ENCODE measurements around the gene CEP72.

Gene CEP72

DNA sequence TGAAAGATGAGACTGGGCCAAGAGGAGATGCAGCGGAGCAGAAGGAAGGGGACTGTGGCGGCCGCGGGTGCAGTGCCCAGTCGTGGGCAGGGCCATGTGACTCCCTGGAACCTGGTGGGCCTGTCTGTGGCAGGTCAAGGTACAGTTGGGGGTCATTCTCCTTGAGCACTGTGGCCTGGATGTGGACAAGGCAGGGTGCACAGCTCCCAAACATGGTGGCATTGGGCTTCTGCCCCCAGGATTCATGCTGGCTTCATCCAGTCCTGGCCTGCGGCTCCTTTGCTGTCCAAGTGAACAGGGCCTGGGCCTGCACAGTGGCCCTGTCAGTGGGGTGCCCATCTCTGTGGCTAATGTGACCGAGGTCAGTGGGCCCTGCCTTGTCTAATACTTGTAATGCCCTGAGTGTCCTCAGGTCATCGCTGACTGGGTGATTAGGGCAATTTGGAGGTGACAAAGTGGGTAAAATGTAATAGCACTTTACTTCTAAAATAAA lies 39.9 kb downstream of the CEP72 start:
- no peak for DNase-seq (ENCODE audit: extremely low read depth, low read depth)
- no peak overlapping the region for H3K4me3 ChIP-seq (replicated peaks; ENCODE audit: low read depth, low read length)
- TF ChIP-seq, protein P1, sequence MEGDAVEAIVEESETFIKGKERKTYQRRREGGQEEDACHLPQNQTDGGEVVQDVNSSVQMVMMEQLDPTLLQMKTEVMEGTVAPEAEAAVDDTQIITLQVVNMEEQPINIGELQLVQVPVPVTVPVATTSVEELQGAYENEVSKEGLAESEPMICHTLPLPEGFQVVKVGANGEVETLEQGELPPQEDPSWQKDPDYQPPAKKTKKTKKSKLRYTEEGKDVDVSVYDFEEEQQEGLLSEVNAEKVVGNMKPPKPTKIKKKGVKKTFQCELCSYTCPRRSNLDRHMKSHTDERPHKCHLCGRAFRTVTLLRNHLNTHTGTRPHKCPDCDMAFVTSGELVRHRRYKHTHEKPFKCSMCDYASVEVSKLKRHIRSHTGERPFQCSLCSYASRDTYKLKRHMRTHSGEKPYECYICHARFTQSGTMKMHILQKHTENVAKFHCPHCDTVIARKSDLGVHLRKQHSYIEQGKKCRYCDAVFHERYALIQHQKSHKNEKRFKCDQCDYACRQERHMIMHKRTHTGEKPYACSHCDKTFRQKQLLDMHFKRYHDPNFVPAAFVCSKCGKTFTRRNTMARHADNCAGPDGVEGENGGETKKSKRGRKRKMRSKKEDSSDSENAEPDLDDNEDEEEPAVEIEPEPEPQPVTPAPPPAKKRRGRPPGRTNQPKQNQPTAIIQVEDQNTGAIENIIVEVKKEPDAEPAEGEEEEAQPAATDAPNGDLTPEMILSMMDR (IDR thresholded peaks at IDR 0.05; ENCODE audit: low read depth, low read length, missing control alignments), result no peak

GRCh38 chr5:652773-653350 lies 40.7 kb downstream of the CEP72 start:
- TF ChIP-seq, protein P1 (IDR thresholded peaks at IDR 0.05; ENCODE audit: low read depth, low read length, missing control alignments), result no peak
- no peak overlapping the region for H3K4me3 ChIP-seq (replicated peaks; ENCODE audit: low read depth, low read length)
- no peak for DNase-seq (ENCODE audit: extremely low read depth, low read depth)

GRCh38 chr5:654071-654778 lies 42.1 kb downstream of the CEP72 start:
- DNase-seq (ENCODE audit: extremely low read depth, low read depth), result no peak
- TF ChIP-seq, protein P1 (IDR thresholded peaks at IDR 0.05; ENCODE audit: low read depth, low read length, missing control alignments), result no peak
- H3K4me3 ChIP-seq (replicated peaks; ENCODE audit: low read depth, low read length), result no peak overlapping the region

DNA sequence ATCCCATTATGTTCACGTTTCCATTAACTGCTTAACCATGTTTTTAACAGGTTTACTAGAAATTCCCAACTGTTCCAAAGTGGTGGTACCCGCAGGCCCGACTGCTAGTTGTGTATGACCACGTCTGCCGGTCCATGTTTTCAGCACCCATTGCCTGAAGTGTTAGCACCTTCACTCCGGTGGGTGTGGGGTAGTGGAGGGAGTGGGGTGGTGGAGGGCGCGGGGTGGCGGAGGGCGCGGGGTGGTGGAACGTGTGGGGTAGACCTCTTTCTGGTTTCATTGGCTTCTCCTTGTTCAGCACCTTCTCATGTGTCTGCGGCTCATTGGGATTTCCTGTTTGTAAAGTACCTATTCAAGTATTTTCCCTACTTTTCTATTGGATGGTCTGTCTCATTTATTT lies 43.3 kb downstream of the CEP72 start:
- no peak for DNase-seq (ENCODE audit: extremely low read depth, low read depth)
- no peak overlapping the region for H3K4me3 ChIP-seq (replicated peaks; ENCODE audit: low read depth, low read length)
- TF ChIP-seq, protein P1 (IDR thresholded peaks at IDR 0.05; ENCODE audit: low read depth, low read length, missing control alignments), result no peak

DNA sequence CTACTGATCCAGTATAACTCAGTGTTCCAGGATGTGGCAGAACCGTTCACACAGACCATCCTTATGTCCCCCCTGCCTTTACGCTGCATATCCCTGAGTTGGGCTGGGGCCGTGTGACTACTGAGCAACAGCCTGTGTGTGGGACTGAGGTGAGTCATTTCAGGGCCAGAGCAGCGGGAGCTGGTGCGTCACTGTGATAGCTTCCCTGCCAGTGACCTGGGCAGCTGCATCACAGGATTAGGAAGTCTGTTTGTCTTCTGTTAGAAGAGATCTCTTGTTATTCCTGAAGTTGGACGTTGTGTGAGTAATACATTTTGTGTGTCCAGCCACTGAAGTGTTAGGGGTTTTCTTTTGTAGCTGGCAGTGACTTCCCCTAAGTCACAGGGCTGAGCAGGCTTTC lies 45.4 kb downstream of the CEP72 start:
- TF ChIP-seq, protein P1 (IDR thresholded peaks at IDR 0.05; ENCODE audit: low read depth, low read length, missing control alignments), result no peak
- no peak overlapping the region for H3K4me3 ChIP-seq (replicated peaks; ENCODE audit: low read depth, low read length)
- DNase-seq (ENCODE audit: extremely low read depth, low read depth), result no peak

DNA sequence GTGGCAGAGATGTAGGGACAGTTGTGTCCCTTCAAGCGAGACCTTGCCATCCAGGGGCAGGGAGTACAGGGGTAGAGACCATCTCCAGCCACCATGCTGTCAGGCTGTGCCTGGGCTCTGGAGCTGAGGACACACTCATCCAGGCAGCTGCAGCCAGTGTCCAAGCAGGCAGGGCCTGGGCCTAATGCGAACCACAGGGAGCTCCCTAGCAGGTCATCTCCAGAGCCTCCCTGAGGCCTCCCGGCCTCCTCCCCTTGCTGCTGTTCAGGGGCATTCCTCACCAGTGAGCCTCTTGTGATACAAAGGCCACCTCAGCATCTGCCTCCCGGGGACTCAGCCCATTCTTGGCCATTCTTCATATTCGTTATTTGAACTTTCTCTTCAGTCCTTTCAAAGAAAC lies 46.0 kb downstream of the CEP72 start:
- TF ChIP-seq, protein P1 (IDR thresholded peaks at IDR 0.05; ENCODE audit: low read depth, low read length, missing control alignments), result no peak
- no peak for DNase-seq (ENCODE audit: extremely low read depth, low read depth)
- no peak overlapping the region for H3K4me3 ChIP-seq (replicated peaks; ENCODE audit: low read depth, low read length)

Data from HFF-Myc (cell line).